Stimulated activated memory B cell treated with anti-CD40 and anti-IgM and Interleukin-4, amounts not matched to agents 10 μg/mL and 1 μg/mL and 100 μg/mL, for 72 hours (primary cell): Measurements from ENCODE around the gene EQTN.
"Not testable (repeated sequence)": the region's sequence is repeated elsewhere in the genome, so short reads cannot be mapped to it uniquely, and the experiment has no call there.

Experiments used
- ATAC-seq: fragments of 150-1000 bp; cut with Tn5 transposase; 2 replicates; pipeline ENCODE4 v1.10.0; 2021
- H3K27ac Mint-ChIP-seq: one replicate; pipeline ENCODE4 v1.8.0; 2022; ENCODE audit warnings: mild to moderate bottlenecking, mixed read lengths
- H3K27me3 Mint-ChIP-seq: one replicate; pipeline ENCODE4 v1.8.0; 2022; ENCODE audit warnings: mixed read lengths
- H3K36me3 Mint-ChIP-seq: one replicate; pipeline ENCODE4 v1.8.0; 2022; ENCODE audit warnings: mixed read lengths
- H3K4me1 Mint-ChIP-seq: one replicate; pipeline ENCODE4 v1.8.0; 2022; ENCODE audit warnings: mixed read lengths
- H3K4me3 Mint-ChIP-seq: one replicate; pipeline ENCODE4 v1.8.0; 2022; ENCODE audit warnings: mild to moderate bottlenecking, moderate library complexity, mixed read lengths
- H3K9me3 Mint-ChIP-seq: one replicate; pipeline ENCODE4 v1.8.0; 2022; ENCODE audit warnings: mixed read lengths

EQTN gene

DNA sequence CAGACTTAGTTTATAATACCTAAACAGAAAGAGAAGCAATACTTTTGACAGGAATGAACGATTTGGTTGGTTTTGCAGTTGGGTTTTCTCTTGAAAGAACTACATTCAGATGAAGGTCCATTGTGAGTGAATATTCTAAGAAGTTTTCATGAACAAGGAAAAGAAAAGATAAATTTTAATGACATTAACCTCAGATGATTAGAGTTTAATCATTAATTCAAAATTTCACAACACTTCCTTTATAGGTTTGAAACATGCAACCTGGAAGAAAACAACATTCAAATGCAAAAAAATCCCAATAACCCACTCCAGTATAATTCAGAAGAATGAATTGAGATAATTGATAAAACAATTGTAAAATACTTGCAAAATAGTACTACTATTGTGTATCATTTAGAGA lies 23.8 kb downstream of the EQTN start:
- peaks cover 7% of the 10 kb centered on the region for H3K4me1 Mint-ChIP-seq
- no peak for ATAC-seq
- H3K36me3 Mint-ChIP-seq = no peaks in the 10 kb centered on the region
- no peak overlapping the region for H3K27ac Mint-ChIP-seq
- H3K4me3 Mint-ChIP-seq = no peak overlapping the region
- H3K27me3 Mint-ChIP-seq = no peaks in the 10 kb centered on the region
- H3K9me3 Mint-ChIP-seq = no peaks in the 10 kb centered on the region

DNA sequence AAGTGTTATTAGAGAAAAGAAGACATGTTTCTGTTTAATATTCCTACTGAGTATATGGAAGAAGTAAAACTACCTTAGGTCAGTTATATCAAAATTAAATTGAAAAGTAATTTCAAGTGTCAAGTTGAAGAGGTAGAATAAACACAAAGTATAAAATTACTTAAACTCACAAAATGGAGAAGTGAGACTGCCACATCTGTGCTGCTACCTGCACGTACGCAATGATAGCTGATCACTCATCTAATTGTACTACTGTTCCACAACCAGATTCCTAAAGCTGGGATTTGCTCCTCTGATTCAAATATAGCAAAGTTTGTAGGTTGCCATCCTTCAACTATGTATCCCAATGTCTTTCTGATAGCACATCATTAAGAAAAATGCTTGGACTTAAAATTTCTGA lies 24.8 kb downstream of the EQTN start:
- Mint-ChIP-seq H3K36me3 (no peaks in the 10 kb centered on the region), H3K4me3 (no peak overlapping the region), H3K9me3 (no peaks in the 10 kb centered on the region), H3K27ac (no peak overlapping the region), H3K4me1 (peaks cover 7% of the 10 kb centered on the region), H3K27me3 (no peaks in the 10 kb centered on the region)
- no peak for ATAC-seq

DNA sequence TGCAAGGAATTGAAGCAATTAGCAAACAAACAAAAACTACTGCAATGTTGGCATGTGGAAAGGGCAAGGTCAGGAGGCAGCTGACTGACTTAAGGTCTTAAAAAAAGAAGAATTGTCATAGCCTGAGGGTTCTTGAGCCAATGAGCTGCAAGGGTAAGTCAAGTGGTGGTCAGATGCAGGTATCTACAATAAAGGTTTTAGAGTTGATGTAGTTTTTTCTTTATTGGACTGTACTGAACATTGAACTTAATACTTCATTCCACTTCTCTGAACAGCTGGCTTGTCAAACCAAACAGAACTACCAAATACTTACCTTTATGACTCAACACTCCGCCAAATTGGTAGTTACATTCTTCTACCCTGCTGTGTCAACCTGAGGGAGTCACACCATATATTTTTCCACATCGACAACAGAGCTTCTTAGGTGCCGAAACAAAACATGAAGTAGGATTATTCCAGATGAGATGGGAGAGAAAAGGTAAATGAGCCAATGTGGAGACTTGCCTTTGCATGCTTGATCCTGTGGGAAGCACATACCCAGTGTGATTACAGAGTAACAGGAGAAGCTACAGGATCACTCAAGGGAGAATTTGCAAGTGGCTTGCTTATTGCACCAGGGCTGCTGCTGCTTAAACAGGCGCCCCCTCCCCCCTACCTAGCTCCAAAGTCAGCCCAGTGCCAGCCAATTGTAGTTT lies 35.3 kb downstream of the EQTN start:
- ATAC-seq = no peak
- Mint-ChIP-seq H3K4me3 (no peak overlapping the region), H3K36me3 (no peaks in the 10 kb centered on the region), H3K27me3 (no peaks in the 10 kb centered on the region), H3K27ac (no peak overlapping the region), H3K9me3 (no peaks in the 10 kb centered on the region), H3K4me1 (no peaks in the 10 kb centered on the region)

DNA sequence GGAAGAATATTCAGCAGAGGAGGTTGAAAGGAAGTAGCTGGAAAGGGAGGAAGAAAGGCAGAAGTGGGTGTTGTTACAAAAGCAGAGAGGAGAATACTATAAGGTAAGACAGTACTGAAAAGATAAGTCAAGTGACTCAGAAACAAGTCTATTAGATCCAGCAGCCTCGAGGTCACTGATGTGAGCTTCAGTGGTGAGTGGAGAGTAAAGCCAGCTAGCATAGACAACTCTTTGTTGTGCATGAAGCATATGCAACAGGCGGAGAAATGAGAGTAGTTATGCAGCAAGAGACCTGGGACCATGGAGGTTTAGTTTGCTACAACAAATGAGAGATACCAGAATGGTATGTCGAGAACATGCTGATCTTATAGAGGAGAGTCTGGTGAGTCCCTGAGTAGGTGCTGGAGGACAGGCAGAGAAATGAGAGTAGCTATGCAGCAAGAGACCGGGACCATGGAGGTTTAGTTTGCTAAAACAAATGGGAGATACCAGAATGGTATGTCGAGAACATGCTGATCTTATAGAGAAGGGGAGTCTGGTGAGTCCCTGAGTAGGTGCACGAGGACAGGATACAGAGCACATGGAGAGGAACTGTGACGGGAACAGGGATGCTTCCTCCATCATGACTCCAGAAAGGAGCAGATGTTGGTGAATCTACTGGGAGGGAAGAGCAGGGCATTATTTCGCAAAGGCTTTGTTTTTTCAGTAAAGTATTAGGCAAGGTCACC lies 36.0 kb downstream of the EQTN start:
- Mint-ChIP-seq H3K9me3 (no peaks in the 10 kb centered on the region), H3K4me1 (no peaks in the 10 kb centered on the region), H3K27ac (no peak overlapping the region), H3K27me3 (no peaks in the 10 kb centered on the region), H3K36me3 (no peaks in the 10 kb centered on the region), H3K4me3 (no peak overlapping the region)
- no peak for ATAC-seq

DNA sequence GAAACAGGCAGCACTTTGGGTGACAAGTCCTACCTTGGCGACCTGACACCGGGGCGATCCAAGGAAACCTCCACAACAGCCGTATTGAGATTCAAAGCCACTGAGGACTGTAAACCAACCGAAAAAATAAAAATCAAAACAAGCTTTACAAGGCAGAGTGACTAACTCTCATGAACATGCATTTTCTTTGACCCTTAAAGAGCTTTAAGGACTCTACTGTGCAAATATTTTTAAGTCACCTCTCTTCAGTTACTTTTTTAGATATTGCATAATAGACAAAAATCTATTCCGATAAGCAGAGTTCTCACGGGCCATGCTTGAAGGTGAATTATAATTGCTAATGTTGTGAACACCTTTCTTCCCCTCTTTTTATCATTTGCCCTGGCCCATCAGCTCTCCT lies 38.3 kb downstream of the EQTN start:
- no peak overlapping the region for H3K4me3 Mint-ChIP-seq
- peaks cover 1% of the 10 kb centered on the region for H3K27me3 Mint-ChIP-seq
- no peak for ATAC-seq
- peaks cover 2% of the 10 kb centered on the region for H3K9me3 Mint-ChIP-seq
- H3K4me1 Mint-ChIP-seq = no peaks in the 10 kb centered on the region
- H3K36me3 Mint-ChIP-seq = no peaks in the 10 kb centered on the region
- no peak overlapping the region for H3K27ac Mint-ChIP-seq

DNA sequence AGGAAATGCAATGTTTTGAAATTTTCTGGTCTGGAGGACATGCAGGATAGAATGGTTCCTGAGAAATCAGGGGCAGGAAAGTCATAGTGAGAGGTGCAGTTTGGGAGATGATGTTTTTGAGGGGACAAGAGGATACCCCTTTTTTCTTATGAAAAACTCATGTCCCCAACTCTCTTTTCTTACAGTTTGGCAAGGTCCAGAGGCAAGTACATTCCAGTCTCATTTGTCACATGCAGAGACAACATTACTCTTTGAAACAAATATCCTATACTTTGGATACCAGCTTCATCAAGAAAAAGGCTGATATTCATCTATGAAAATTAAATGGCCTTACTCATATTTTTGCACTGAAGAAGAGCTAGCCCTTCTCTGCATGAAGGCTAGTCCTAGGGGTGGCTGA lies 48.2 kb downstream of the EQTN start:
- Mint-ChIP-seq H3K9me3 (no peaks in the 10 kb centered on the region), H3K27ac (no peak overlapping the region), H3K4me1 (peaks cover 5% of the 10 kb centered on the region), H3K27me3 (peaks cover 28% of the 10 kb centered on the region), H3K36me3 (peaks cover 6% of the 10 kb centered on the region), H3K4me3 (no peak overlapping the region)
- no peak for ATAC-seq

DNA sequence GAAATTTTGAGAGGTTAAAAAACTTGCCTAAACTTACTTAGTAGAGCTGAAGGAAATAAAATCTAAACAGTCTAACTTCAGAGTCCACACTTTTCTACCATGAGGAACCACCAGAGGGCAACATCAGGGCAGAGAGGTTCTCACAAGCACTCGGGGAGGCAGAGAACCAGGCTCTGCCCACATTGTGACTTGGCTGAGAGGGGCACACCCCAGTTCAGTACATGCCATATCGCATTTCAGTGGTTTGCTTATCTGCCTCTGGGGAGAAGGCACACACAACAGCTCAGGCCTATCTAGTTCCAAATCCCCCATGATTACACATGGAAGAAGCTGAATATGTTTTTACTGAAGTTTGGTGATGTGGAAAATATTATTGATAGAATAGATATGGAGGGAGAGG lies 49.2 kb downstream of the EQTN start:
- no peak overlapping the region for H3K27ac Mint-ChIP-seq
- peaks cover 4% of the 10 kb centered on the region for H3K36me3 Mint-ChIP-seq
- peak; percentile 54 for ATAC-seq
- H3K27me3 Mint-ChIP-seq = peaks cover 20% of the 10 kb centered on the region
- H3K9me3 Mint-ChIP-seq = peaks cover 2% of the 10 kb centered on the region
- H3K4me1 Mint-ChIP-seq = peaks cover 5% of the 10 kb centered on the region
- H3K4me3 Mint-ChIP-seq = no peak overlapping the region

DNA sequence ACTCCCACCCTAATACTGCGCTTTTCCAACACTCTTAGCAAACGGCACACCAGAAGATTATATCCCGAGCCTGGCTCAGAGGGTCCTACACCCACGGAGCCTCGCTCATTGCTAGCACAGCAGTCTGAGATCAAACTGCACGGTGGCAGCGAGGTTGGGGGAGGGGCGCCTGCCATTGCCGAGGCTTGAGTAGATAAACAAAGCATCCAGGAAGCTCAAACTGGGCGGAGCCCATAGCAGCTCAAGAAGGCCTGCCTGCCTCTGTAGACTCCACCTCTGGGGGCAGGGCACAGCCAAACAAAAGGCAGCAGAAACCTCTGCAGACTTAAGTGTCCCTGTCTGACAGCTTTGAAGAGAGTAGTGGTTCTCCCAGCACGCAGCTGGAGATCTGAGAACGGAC lies 57.3 kb downstream of the EQTN start:
- not testable (repeated sequence) for H3K27ac Mint-ChIP-seq, H3K4me1 Mint-ChIP-seq, H3K4me3 Mint-ChIP-seq, H3K27me3 Mint-ChIP-seq, ATAC-seq
- peaks cover 18% of the 10 kb centered on the region for H3K36me3 Mint-ChIP-seq
- peaks cover 25% of the 10 kb centered on the region for H3K9me3 Mint-ChIP-seq
